BLaER1 treated with 17β-estradiol and CSF1 and Interleukin-3, amounts not matched to agents 10 nM and 100 nM (cell line): Measurements from ENCODE around the gene ITIH5.

Source experiments
- H3K27ac ChIP-seq, 11 experiments: shearing (Covaris generic); formaldehyde crosslinking; 2 replicates each; pipeline ENCODE4 v1.8.1; 2022
- H3K27me3 ChIP-seq, 11 experiments: shearing (Covaris generic); formaldehyde crosslinking; 2 replicates each; pipeline ENCODE4 v1.8.1; 2022
- H3K36me3 ChIP-seq, 11 experiments: shearing (Covaris generic); formaldehyde crosslinking; 2 replicates each; pipeline ENCODE4 v1.8.1; 2022
- H3K4me1 ChIP-seq, 10 experiments: shearing (Covaris generic); formaldehyde crosslinking; 2 replicates each; pipeline ENCODE4 v1.8.1; 2022
- H3K4me2 ChIP-seq, 11 experiments: shearing (Covaris generic); formaldehyde crosslinking; 2 replicates each; pipeline ENCODE4 v1.8.1; 2022
- H3K4me3 ChIP-seq, 10 experiments: shearing (Covaris generic); formaldehyde crosslinking; 2 replicates each; pipeline ENCODE4 v1.8.1; 2022
- H3K9ac ChIP-seq, 11 experiments: shearing (Covaris generic); formaldehyde crosslinking; 2 replicates each; pipeline ENCODE4 v1.8.1; 2022
- H3K9me3 ChIP-seq, 11 experiments: shearing (Covaris generic); formaldehyde crosslinking; replicated peaks in 1 of 11; 2 replicates each; pipeline ENCODE4 v1.8.1; 2022
- H4K20me1 ChIP-seq, 11 experiments: shearing (Covaris generic); formaldehyde crosslinking; 2 replicates each; pipeline ENCODE4 v1.8.1; 2022
- Cebpa-rat ChIP-seq, 11 experiments: shearing (Covaris generic); IDR thresholded peaks; 2 replicates each; pipeline ENCODE4 v1.8.1; 2022

ITIH5 gene

DNA sequence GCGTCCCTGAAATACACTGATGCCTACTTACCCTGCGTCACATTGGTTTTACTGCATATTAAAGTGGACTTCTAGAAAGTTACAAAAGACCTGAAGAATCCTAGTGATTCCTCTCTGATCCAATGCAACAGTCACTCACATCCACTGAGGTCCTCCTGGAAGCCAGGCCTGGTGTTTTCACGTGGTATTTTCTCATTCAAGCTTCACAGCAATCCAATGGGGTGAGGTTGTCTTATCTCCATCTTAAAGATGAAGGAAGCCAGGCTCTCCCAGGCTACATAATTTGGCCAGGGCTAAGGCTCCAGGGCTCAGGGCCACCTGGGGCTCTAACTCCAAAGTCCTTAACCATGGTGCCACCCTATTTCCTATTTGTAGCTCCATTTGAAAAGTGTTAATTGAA is 129.6 kb downstream of the ITIH5 start:
- peaks cover 0 to 14% (median 0%) of the 10 kb centered on the region in 10 experiments; a peak in 2 of 20 replicates for H3K4me1 ChIP-seq
- H3K27me3 ChIP-seq: no peaks in the 10 kb centered on the region
- no peaks in the 10 kb centered on the region for H3K36me3 ChIP-seq
- H3K4me2 ChIP-seq: no peak overlapping the region
- H3K4me3 ChIP-seq: no peak overlapping the region
- H4K20me1 ChIP-seq: no peaks in the 10 kb centered on the region
- H3K27ac ChIP-seq: no peak overlapping the region
- H3K9ac ChIP-seq: no peak overlapping the region
- no peak for TF ChIP-seq Cebpa-rat (IDR thresholded peaks at IDR 0.05)
- peaks cover 9 to 19% (median 15%) of the 10 kb centered on the region in 11 experiments; a peak in 21 of 22 replicates for H3K9me3 ChIP-seq

DNA sequence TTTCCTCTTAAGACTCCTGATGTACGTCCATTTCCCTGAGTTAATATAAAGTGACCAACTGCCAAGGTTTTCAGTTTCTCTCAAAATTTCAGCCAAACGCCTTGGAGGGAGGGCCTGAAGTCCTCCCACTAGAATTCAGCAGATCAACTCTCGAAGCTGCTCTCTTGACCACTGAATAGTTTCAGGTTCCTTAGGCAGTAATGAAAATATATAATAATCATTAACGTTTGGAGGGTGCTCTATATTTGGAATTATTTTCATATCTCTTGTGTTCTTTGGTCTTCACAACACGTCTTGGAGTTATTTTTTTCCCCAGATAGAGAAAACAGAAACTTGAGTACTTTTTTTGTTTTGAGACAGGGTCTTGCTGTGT is 132.3 kb downstream of the ITIH5 start:
- Histone ChIP-seq H3K27ac (no peak overlapping the region), H3K9me3 (peaks cover 9 to 19% (median 15%) of the 10 kb centered on the region in 11 experiments; a peak in 21 of 22 replicates), H3K4me1 (peaks cover 0 to 25% (median 9%) of the 10 kb centered on the region in 10 experiments; a peak in 16 of 20 replicates), H3K27me3 (no peaks in the 10 kb centered on the region), H4K20me1 (no peaks in the 10 kb centered on the region), H3K36me3 (no peaks in the 10 kb centered on the region), H3K4me3 (no peak overlapping the region), H3K4me2 (no peak overlapping the region), H3K9ac (no peak overlapping the region)
- no peak for TF ChIP-seq Cebpa-rat (IDR thresholded peaks at IDR 0.05)

DNA sequence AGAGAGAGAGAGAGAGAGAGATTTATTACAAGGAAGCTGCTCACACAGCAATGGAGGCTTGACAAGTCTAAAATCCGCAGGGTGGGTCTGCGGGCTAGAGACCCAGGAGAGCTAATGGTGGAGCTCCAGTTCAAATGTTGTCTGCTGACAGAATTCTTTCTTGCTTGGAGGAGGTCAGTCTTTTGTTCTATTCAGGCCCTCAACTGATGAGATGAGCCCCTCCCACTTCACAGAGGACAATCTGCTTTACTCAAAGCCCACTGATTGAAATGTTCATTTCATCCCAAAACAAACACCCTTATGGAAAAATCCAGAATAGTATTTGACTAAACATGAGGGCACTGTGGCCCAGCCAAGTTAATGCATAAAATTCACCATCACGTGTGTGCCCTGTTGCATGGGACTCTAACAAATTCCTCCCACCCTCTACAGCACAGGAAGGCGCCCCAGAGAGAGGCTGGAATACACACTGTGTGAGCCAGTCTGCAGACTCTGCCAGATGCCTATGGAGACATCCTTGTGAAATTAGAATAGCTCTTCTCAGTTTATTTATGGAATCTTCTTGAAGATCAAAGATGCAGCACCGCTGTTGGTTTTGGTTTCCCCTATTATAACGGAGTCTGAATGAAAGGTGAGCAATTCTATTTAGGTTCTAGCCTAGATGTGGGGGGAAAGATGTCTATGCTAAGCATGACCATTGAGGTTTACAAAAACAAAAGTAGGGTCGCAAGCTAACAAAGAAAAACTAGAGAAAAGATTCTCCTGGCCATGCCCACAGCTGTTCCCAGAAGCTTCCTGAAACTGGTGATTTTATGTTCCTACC is 132.9 kb downstream of the ITIH5 start:
- TF ChIP-seq Cebpa-rat (IDR thresholded peaks at IDR 0.05): no peak
- Histone ChIP-seq H3K9ac (no peak overlapping the region), H3K4me3 (no peak overlapping the region), H3K4me2 (peak overlapping the region in 2 of 11 experiments; percentile 10 to 31; a peak in 2 of 22 replicates), H3K9me3 (peaks cover 9 to 17% (median 13%) of the 10 kb centered on the region in 11 experiments; a peak in 21 of 22 replicates), H3K36me3 (no peaks in the 10 kb centered on the region), H3K27ac (no peak overlapping the region), H3K4me1 (peaks cover 0 to 19% (median 9%) of the 10 kb centered on the region in 10 experiments; a peak in 16 of 20 replicates), H3K27me3 (no peaks in the 10 kb centered on the region), H4K20me1 (no peaks in the 10 kb centered on the region)

DNA sequence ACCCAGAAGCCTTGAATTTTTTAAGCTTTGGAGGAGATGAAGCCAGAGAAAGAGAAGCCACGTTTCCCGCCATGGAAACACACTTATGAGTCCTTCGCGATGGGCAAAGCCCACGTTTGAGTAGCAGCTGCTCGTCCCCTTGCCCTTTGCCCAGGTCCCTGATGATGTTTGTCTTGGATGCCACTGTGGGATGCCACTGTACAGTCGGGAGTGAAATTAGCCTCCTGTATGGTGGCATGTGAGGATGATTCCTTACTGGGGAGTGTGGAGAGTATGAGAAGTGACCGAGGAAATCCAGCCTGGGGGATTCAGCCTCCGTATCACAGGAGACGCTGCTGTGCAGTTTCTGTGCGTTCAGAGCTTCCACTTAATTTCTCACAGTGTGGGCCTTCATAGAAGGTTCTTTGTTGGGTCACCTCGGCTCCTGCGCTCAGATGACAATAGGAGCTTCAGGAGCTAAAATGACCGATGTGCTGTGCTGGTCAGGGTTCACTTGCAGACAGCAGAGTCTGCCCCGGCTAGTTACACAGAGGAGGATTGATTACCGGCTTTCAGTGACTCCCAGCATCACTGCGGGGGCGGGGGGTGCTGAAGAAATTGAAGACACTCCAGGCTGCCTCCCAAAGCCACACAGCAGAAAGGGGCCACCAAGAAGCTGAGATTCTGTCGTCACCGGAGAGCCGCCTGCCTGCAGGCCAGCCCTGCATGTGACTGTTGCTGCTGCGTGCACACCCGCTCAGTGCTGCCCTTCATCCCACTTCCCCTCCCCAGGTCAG is 133.9 kb downstream of the ITIH5 start:
- Histone ChIP-seq H3K27ac (no peak overlapping the region), H3K4me2 (no peak overlapping the region), H3K4me3 (no peak overlapping the region), H3K9me3 (peaks cover 0 to 8% (median 5%) of the 10 kb centered on the region in 11 experiments; a peak in 9 of 22 replicates), H3K36me3 (no peaks in the 10 kb centered on the region), H3K9ac (no peak overlapping the region), H3K27me3 (no peaks in the 10 kb centered on the region), H4K20me1 (no peaks in the 10 kb centered on the region), H3K4me1 (peaks cover 0 to 17% (median 9%) of the 10 kb centered on the region in 10 experiments; a peak in 16 of 20 replicates)
- TF ChIP-seq Cebpa-rat (IDR thresholded peaks at IDR 0.05): no peak

DNA sequence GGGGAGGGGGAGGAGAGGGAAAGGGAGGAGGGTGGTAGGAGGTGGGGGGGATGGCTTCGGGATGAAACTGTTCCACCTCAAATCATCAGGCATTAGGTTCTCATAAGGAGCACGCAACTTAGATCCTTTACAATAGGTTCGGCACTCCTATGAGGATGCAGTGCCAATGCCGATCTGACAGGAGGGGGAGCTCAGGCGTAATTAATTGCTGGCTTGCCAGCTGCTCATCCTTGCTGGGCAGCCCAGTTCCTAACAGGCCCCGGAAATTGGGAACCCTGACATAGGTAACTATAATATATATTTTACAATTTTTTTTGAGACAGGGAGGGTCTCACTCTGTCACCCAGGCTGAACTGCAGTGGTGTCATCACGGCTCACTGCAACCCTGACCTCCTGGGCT is 137.1 kb downstream of the ITIH5 start:
- Histone ChIP-seq H3K27ac (no peak overlapping the region), H3K27me3 (no peaks in the 10 kb centered on the region), H3K36me3 (no peaks in the 10 kb centered on the region), H3K4me2 (no peak overlapping the region), H4K20me1 (no peaks in the 10 kb centered on the region), H3K4me1 (peaks cover 0 to 17% (median 9%) of the 10 kb centered on the region in 10 experiments; a peak in 16 of 20 replicates), H3K4me3 (no peak overlapping the region), H3K9me3 (no peaks in the 10 kb centered on the region), H3K9ac (no peak overlapping the region)
- no peak for TF ChIP-seq Cebpa-rat (IDR thresholded peaks at IDR 0.05)

DNA sequence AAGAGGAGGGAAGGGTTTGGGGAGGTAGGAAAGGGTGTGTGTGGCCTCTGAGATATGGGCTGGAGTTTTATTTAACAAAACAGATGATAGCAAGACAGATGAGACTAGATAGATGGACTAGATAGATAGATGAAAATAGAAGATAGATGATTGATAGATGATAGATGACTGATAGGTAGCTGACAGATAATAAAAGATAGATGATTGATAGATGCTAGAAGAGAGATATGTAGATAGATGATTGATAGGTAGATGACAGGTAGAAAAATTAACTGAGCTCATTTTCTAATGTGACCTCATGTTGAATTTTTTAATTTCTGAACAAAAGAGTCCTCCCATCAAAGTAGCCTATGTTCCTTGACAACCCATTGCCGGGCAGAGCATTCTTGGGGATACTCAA is 139.3 kb downstream of the ITIH5 start:
- no peak overlapping the region for H3K4me3 ChIP-seq
- TF ChIP-seq Cebpa-rat (IDR thresholded peaks at IDR 0.05): no peak

DNA sequence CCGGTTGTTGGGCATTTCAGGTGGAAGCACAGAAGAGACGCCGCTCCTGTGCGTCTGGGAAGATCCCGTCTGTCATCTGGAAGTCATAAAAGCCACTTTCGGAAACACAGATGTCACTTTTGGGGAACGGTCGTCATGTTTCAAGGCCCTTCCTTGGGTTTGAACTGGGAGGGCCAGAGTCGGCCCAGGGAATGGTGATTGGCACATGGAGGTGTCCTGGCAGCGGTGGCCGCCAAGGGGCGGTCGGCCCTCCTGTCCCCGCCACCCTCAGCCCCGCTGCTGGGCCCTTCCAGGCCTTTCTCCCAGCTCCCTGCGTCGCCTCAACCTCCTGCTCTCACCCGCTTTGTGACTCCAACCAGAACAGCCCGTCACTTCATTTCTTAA is 140.8 kb downstream of the ITIH5 start:
- H3K4me2 ChIP-seq: no peak overlapping the region
- H4K20me1 ChIP-seq: no peaks in the 10 kb centered on the region
- H3K27ac ChIP-seq: no peak overlapping the region

More for the DNA sequence above, 139.3 kb downstream of the ITIH5 start:
- Histone ChIP-seq H3K4me2 (no peak overlapping the region), H3K27ac (no peak overlapping the region), H3K9ac (no peak overlapping the region), H3K27me3 (no peaks in the 10 kb centered on the region), H4K20me1 (no peaks in the 10 kb centered on the region), H3K4me1 (peaks cover 0 to 18% (median 9%) of the 10 kb centered on the region in 10 experiments; a peak in 16 of 20 replicates), H3K36me3 (no peaks in the 10 kb centered on the region), H3K9me3 (peaks cover 0 to under 1% (median 0%) of the 10 kb centered on the region in 11 experiments; a peak in 1 of 22 replicates)

DNA sequence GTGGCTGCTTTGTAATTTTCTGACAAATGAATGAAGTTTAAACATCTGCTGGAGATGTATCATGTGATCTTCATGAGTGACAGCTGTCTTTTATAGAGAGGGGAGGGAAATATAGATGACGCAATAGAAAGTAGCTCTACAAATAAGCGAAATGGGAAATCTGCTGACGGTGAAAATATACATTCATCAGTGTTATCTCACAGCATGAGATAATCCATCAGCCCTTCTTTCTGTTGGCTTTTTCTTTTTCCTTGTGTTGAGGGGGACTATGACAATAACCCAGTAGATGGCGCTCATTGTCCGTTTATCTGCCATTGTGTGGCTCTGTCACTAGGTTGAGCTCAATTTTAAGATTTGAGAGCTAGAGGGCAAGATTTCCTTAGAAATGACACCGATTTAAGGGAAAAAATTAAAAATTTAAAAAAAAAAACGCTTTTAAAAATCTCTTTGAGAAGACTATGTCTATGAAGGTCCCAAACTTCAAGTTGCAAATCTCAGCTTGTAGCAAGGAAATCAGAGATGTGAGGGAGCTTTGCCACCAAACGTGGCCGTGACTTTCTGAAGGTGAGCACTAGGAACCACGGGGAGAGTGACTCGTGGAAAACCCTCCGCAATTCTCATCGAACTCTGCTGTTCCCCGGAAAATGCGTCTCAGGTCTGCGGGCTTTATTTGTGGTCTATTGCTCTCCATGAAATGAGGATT is 141.3 kb downstream of the ITIH5 start:
- Histone ChIP-seq H3K27me3 (no peaks in the 10 kb centered on the region), H3K36me3 (no peaks in the 10 kb centered on the region), H3K9me3 (peaks cover 0 to 8% (median 0%) of the 10 kb centered on the region in 11 experiments; a peak in 5 of 22 replicates), H3K9ac (no peak overlapping the region), H3K4me1 (peaks cover 0 to 14% (median 7%) of the 10 kb centered on the region in 10 experiments; a peak in 12 of 20 replicates), H3K27ac (no peak overlapping the region), H3K4me3 (no peak overlapping the region), H4K20me1 (no peaks in the 10 kb centered on the region), H3K4me2 (no peak overlapping the region)
- TF ChIP-seq Cebpa-rat (IDR thresholded peaks at IDR 0.05): peak in 2 of 11 experiments; percentile 32 to 48; a peak in 2 of 22 replicates

More for the DNA sequence above, 140.8 kb downstream of the ITIH5 start:
- Histone ChIP-seq H3K4me3 (no peak overlapping the region), H3K9ac (no peak overlapping the region), H3K27me3 (no peaks in the 10 kb centered on the region), H3K9me3 (peaks cover 0 to 8% (median 0%) of the 10 kb centered on the region in 11 experiments; a peak in 4 of 22 replicates), H3K36me3 (no peaks in the 10 kb centered on the region), H3K4me1 (peaks cover 0 to 12% (median 3%) of the 10 kb centered on the region in 10 experiments; a peak in 16 of 20 replicates)
- no peak for TF ChIP-seq Cebpa-rat (IDR thresholded peaks at IDR 0.05)
